Tibial nerve (tissue), 4 donors: ENCODE data around the gene HNRNPA3. TPM values are rescaled to one million over a fixed set of nuclear protein-coding genes. Genes with fewer than 3 reads are reported as not detected.
"Not testable (repeated sequence)": the region's sequence is repeated elsewhere in the genome, so short reads cannot be mapped to it uniquely, and the experiment has no call there.

ENCODE experiments used
- DNase-seq, 2 donors: peaks; one replicate each; pipeline ENCODE4 v3.0.0-alpha.2; 2019; ENCODE audit warnings: low spot score in 2 of 2
- H3K27ac ChIP-seq, 4 donors: fragments of 200-600 bp; sonication (generic) in 3 of 4; one replicate each; pipeline ENCODE4 v1.5.1; 2017 to 2019; ENCODE audit warnings: mild to moderate bottlenecking in 1 of 4
- H3K27me3 ChIP-seq, 2 donors: fragments of 200-600 bp; sonication (generic) in 1 of 2; one replicate each; pipeline versions ENCODE4 v1.5.1 to v1.6.0; 2017 to 2019
- H3K36me3 ChIP-seq, 3 donors: fragments of 200-600 bp; sonication (generic); one replicate each; pipeline ENCODE4 v1.5.1; 2018 to 2019
- H3K4me1 ChIP-seq, 4 donors: fragments of 200-600 bp; sonication (generic) in 3 of 4; one replicate each; pipeline ENCODE4 v1.5.1; 2017 to 2019
- H3K4me3 ChIP-seq, 4 donors: fragments of 200-600 bp; sonication (generic) in 3 of 4; one replicate each; pipeline ENCODE4 v1.5.1; 2017 to 2019; ENCODE audit warnings: mild to moderate bottlenecking in 1 of 4, moderate library complexity in 1 of 4
- H3K9me3 ChIP-seq, 4 donors: fragments of 200-600 bp; sonication (generic) in 3 of 4; one replicate each; pipeline ENCODE4 v1.5.1; 2017 to 2019
- EP300 ChIP-seq, 2 donors: sonication (generic); formaldehyde crosslinking; IDR thresholded peaks; one replicate each; pipeline ENCODE4 v1.6.1; 2017; ENCODE audit warnings: antibody characterized with exemption in 2 of 2, mild to moderate bottlenecking in 1 of 2
- POLR2A ChIP-seq, 2 donors: fragments of 450-650 bp; IDR thresholded peaks; one replicate each; pipeline ENCODE4 v1.6.1; 2017; ENCODE audit warnings: antibody characterized with exemption in 2 of 2, mild to moderate bottlenecking in 2 of 2, moderate library complexity in 2 of 2
- WGBS, 2 donors: methylation state at CpG; one replicate each; pipeline ENCODE4 v1.1.5; 2018; 5-methylcytosine and 5-hydroxymethylcytosine counted together
- total RNA-seq, 4 donors: library from RNA; depleted of rRNA; stranded (reverse); fragments of >200 nt; gene quantifications; one replicate each; pipeline ENCODE4 v1.1.0, GENCODE V29; 2016
- TF ChIP-seq, protein P1 (sequence below), 5 experiments: fragments of 200-600 bp in 3 of 5; fragments of 450-650 bp in 2 of 5; sonication (generic) in 3 of 5; IDR thresholded peaks; one replicate each; pipeline ENCODE4 v1.5.1; 2016 to 2019; ENCODE audit warnings: antibody characterized with exemption in 5 of 5, mild to moderate bottlenecking in 3 of 5, moderate library complexity in 2 of 5

HNRNPA3 gene
- total RNA-seq, 4 donors from 2014 or later = 77.3 to 102 (median 94.4) TPM

DNA sequence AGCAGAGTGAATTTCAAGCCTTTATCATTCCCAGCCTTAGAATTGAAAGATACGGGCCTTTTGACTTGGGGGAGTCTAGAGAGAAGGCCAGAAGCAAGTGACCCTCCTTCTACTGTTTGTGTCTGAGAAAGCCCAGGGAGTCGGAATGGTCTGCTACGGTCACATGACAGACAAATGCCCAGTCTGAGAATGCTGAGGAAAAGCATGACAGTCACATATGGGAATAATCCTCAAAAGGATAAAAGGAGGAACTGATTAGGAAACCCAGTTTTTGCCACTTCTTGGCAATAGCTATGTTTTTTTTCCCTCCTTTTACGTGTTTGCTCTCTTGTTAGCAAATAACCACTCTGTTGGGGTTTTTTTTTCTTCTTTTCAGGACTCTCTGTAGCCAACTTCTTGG is 38.1 kb upstream of the HNRNPA3 start:
- no peak for DNase-seq
- Histone ChIP-seq H3K4me3 (no peak overlapping the region), H3K9me3 (no peaks in the 10 kb centered on the region), H3K4me1 (no peaks in the 10 kb centered on the region), H3K36me3 (no peaks in the 10 kb centered on the region), H3K27ac (no peak overlapping the region), H3K27me3 (no peaks in the 10 kb centered on the region)
- WGBS, 2 donors = 54 to 58% methylated on average over 4 of the region's 4 CpGs
- TF ChIP-seq, protein P1, sequence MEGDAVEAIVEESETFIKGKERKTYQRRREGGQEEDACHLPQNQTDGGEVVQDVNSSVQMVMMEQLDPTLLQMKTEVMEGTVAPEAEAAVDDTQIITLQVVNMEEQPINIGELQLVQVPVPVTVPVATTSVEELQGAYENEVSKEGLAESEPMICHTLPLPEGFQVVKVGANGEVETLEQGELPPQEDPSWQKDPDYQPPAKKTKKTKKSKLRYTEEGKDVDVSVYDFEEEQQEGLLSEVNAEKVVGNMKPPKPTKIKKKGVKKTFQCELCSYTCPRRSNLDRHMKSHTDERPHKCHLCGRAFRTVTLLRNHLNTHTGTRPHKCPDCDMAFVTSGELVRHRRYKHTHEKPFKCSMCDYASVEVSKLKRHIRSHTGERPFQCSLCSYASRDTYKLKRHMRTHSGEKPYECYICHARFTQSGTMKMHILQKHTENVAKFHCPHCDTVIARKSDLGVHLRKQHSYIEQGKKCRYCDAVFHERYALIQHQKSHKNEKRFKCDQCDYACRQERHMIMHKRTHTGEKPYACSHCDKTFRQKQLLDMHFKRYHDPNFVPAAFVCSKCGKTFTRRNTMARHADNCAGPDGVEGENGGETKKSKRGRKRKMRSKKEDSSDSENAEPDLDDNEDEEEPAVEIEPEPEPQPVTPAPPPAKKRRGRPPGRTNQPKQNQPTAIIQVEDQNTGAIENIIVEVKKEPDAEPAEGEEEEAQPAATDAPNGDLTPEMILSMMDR (IDR thresholded peaks at IDR 0.05) = no peak
- no peak for TF ChIP-seq POLR2A (IDR thresholded peaks at IDR 0.05)
- peak in 1 of 2 donors; percentile 11 for TF ChIP-seq EP300 (IDR thresholded peaks at IDR 0.05)

DNA sequence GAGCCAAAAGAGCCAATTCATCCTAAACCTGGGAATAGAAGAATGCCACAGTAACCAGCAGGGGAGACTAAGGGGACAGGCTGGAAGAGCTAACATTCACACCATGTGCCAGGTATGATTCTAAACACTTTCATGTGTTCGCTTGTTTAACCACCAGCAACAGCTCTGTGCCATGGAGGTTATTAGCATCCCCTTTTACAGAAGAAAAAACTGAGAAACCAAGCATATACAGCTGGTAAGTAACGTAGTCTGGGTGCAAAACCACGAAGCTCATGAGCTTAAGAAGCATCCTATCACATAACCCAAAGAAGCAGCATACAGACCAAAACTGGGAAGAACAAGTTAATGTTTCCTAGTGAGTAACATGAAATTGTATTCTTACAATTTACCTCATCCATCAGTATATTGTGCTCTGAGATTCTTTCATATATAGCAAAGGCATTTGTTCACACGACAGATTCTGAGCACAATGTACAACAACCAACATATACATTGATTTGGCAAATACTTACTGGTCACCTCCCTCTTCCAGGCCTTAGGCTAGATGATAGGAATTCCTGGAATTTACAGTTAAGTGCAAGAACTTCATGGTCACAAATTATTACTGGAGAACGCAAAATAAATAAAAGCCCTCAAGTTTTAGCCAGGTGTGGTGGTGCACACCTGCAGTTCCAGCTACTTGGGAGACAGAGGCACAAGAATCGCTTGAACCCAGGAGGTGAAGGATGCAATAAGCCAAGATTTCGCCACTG is 36.5 kb upstream of the HNRNPA3 start:
- Histone ChIP-seq H3K4me1 (no peaks in the 10 kb centered on the region), H3K4me3 (no peak overlapping the region), H3K27ac (no peak overlapping the region), H3K36me3 (no peaks in the 10 kb centered on the region), H3K9me3 (no peaks in the 10 kb centered on the region), H3K27me3 (no peaks in the 10 kb centered on the region)
- TF ChIP-seq EP300 (IDR thresholded peaks at IDR 0.05) (no peak), POLR2A (IDR thresholded peaks at IDR 0.05) (no peak)
- TF ChIP-seq, protein P1 (IDR thresholded peaks at IDR 0.05) = no peak
- 84 to 88% methylated on average over 7 of the region's 7 CpGs for WGBS, 2 donors
- DNase-seq = no peak

DNA sequence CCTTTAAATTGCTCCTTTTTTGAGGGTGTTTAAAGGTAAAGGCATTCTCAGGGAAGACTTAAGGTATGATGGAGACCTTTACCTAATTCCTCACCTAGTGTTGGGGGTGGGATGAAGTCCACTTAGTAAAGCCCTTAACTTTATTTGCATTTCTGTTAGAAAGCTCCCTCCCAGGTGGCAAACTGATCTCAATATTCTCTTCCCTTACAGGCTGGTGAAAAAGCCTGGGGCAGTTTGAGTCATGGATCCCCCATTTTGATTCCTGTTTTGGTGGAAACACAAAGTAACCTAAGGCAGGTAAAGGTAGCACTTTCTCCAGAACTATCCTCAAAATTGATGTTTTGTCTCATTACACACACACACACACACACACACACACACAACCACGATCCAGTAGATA is 33.8 kb upstream of the HNRNPA3 start:
- TF ChIP-seq POLR2A (IDR thresholded peaks at IDR 0.05) (no peak), EP300 (IDR thresholded peaks at IDR 0.05) (no peak)
- TF ChIP-seq, protein P1 (IDR thresholded peaks at IDR 0.05) = no peak
- 43 to 44% methylated on average over 1 of the region's 1 CpG for WGBS, 2 donors
- H3K9me3 ChIP-seq = no peaks in the 10 kb centered on the region

DNA sequence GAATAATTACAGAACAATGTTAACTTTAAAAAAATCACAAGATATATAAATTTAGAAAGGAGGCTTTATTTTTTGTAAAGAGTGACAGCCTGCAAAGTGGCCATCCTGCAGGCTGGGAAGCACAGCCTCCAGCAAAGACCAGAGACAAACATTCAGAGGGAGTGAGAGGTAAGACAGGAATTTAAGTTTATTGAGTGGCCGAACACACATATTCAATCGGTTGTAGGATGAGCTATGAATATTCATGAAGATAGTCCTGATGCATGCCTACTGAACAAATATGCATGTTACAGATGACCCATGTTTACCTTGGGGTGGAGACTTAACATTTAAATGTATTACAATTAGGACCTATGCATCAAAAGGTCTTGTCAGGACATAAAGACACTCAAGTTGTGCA is 33.4 kb upstream of the HNRNPA3 start:
- H3K27me3 ChIP-seq = no peaks in the 10 kb centered on the region
- 73 to 78% methylated on average over 2 of the region's 2 CpGs for WGBS, 2 donors

More for the DNA sequence above, 33.8 kb upstream of the HNRNPA3 start:
- no peaks in the 10 kb centered on the region for H3K27me3 ChIP-seq
- no peak overlapping the region for H3K27ac ChIP-seq
- no peak for DNase-seq
- H3K36me3 ChIP-seq = no peaks in the 10 kb centered on the region
- no peaks in the 10 kb centered on the region for H3K4me1 ChIP-seq
- no peak overlapping the region for H3K4me3 ChIP-seq

DNA sequence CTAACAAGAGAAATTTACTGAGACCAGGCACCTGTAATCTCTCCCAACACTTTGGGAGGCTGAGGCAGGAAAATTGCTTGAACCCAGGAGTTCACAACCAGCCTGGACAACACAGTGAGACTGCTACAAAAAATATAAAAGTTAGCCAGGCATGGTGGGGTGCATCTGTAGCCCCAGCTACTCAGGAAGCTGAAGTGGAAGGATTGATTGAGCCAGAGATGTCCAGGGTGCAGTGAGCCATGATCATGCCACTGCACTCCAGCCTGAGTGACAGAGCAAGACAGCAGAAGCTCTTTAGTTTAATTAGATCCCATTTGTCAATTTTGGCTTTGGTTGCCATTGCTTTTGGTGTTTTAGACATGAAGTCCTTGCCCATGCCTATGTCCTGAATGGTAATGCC is 32.9 kb upstream of the HNRNPA3 start:
- H3K27ac ChIP-seq, H3K36me3 ChIP-seq, H3K9me3 ChIP-seq, H3K4me3 ChIP-seq, DNase-seq, H3K27me3 ChIP-seq, H3K4me1 ChIP-seq: not testable (repeated sequence)

More for the DNA sequence above, 33.4 kb upstream of the HNRNPA3 start:
- H3K27ac ChIP-seq = no peak overlapping the region
- H3K36me3 ChIP-seq = no peaks in the 10 kb centered on the region
- DNase-seq = no peak
- no peaks in the 10 kb centered on the region for H3K9me3 ChIP-seq
- H3K4me1 ChIP-seq = no peaks in the 10 kb centered on the region
- no peak overlapping the region for H3K4me3 ChIP-seq
- TF ChIP-seq POLR2A (IDR thresholded peaks at IDR 0.05) = no peak
- TF ChIP-seq EP300 (IDR thresholded peaks at IDR 0.05) = no peak
- TF ChIP-seq, protein P1 (IDR thresholded peaks at IDR 0.05) = no peak
